GM23338 (cell line): ENCODE measurements around the gene FHIT. TPM values are rescaled to one million over a fixed set of nuclear protein-coding genes. Genes with fewer than 3 reads are reported as not detected.

ENCODE experiments used
- ATAC-seq: fragments of 200-7000 bp; cut with Tn5 transposase; 3 replicates; pipeline ENCODE4 v1.9.1; 2020
- DNase-seq: peaks from one replicate; pipeline ENCODE4 v3.0.0-alpha.2; 2015; ENCODE audit warnings: low spot score
- H2AFZ ChIP-seq: fragments of 200-600 bp; sonication (generic); 2 replicates; pipeline ENCODE4 v1.8.0; 2016; ENCODE audit warnings: antibody characterized with exemption, mild to moderate bottlenecking, moderate library complexity
- H3F3A ChIP-seq: fragments of 200-600 bp; sonication (generic); replicated peaks from 2 replicates; pipeline ENCODE4 v1.8.0; 2017; ENCODE audit warnings: antibody characterized with exemption, mixed run types, low read depth
- H3K27ac ChIP-seq: fragments of 200-600 bp; sonication (generic); 2 replicates; pipeline ENCODE4 v1.6.1; 2016; ENCODE audit warnings: low read depth
- H3K27me3 ChIP-seq: fragments of 200-600 bp; sonication (generic); 2 replicates; pipeline ENCODE4 v1.8.0; 2016; ENCODE audit warnings: mild to moderate bottlenecking, mixed run types, moderate library complexity; ENCODE audit not compliant: insufficient read depth
- H3K36me3 ChIP-seq: fragments of 200-600 bp; sonication (generic); 2 replicates; pipeline ENCODE4 v1.8.0; 2016; ENCODE audit warnings: mild to moderate bottlenecking; ENCODE audit not compliant: insufficient read depth
- H3K4me1 ChIP-seq: fragments of 200-600 bp; sonication (generic); 2 replicates; pipeline ENCODE4 v1.8.0; 2016; ENCODE audit warnings: mild to moderate bottlenecking, moderate library complexity; ENCODE audit not compliant: insufficient read depth
- H3K4me2 ChIP-seq: fragments of 200-600 bp; sonication (generic); 2 replicates; pipeline ENCODE4 v1.7.1; 2017; ENCODE audit warnings: mixed run types
- H3K4me3 ChIP-seq: fragments of 200-600 bp; sonication (generic); 2 replicates; pipeline ENCODE4 v1.6.1; 2016; ENCODE audit warnings: mixed run types
- H3K79me2 ChIP-seq: fragments of 200-600 bp; sonication (generic); replicated peaks from 2 replicates; pipeline ENCODE4 v1.8.0; 2017; ENCODE audit warnings: mild to moderate bottlenecking; ENCODE audit not compliant: insufficient read depth
- H3K9me2 ChIP-seq: fragments of 200-600 bp; sonication (generic); 2 replicates; pipeline ENCODE4 v1.8.0; 2017; ENCODE audit not compliant: insufficient read depth
- H4K20me1 ChIP-seq: fragments of 200-600 bp; sonication (generic); replicated peaks from 2 replicates; pipeline ENCODE4 v1.8.0; 2017; ENCODE audit warnings: mild to moderate bottlenecking; ENCODE audit not compliant: insufficient read depth
- H3K27ac Mint-ChIP-seq: 2 replicates; pipeline ENCODE4 v1.8.0; 2020; ENCODE audit warnings: inconsistent platforms, mild to moderate bottlenecking, moderate library complexity, mixed read lengths
- H3K27me3 Mint-ChIP-seq: 3 replicates; pipeline ENCODE4 v1.8.0; 2022; ENCODE audit warnings: low read depth, mild to moderate bottlenecking, moderate library complexity, mixed read lengths, inconsistent platforms; ENCODE audit not compliant: insufficient read depth, poor library complexity
- H3K36me3 Mint-ChIP-seq: 3 replicates; pipeline ENCODE4 v1.8.0; 2021; ENCODE audit warnings: low read depth, mild to moderate bottlenecking, inconsistent platforms, moderate library complexity, mixed read lengths
- H3K4me1 Mint-ChIP-seq: 3 replicates; pipeline ENCODE4 v1.8.0; 2020; ENCODE audit warnings: mild to moderate bottlenecking, inconsistent platforms, mixed read lengths
- H3K4me3 Mint-ChIP-seq: 3 replicates; pipeline ENCODE4 v1.8.0; 2021; ENCODE audit warnings: moderate library complexity, mild to moderate bottlenecking, inconsistent platforms, mixed read lengths
- H3K9me3 Mint-ChIP-seq: 3 replicates; pipeline ENCODE4 v1.8.0; 2020; ENCODE audit warnings: moderate library complexity, mild to moderate bottlenecking, inconsistent platforms, mixed read lengths
- CREB1 ChIP-seq: fragments of 250-450 bp; sonication (Bioruptor Pico); IDR thresholded peaks from 2 replicates; pipeline ENCODE4 v1.5.0; 2020; ENCODE audit warnings: low read depth, mild to moderate bottlenecking, moderate library complexity
- CTCF ChIP-seq, 2 experiments: fragments of 200-600 bp in 1 of 2; sonication (generic) in 1 of 2; conservative IDR thresholded peaks; 2 replicates each; pipeline versions ENCODE4 v1.5.1 to v1.6.1; 2016 to 2017; ENCODE audit warnings: antibody characterized with exemption in 2 of 2, low read depth in 2 of 2, mild to moderate bottlenecking in 2 of 2, moderate library complexity in 1 of 2
- ETS1 ChIP-seq: IDR thresholded peaks from 2 replicates; pipeline ENCODE4 v1.6.1; 2016; ENCODE audit warnings: antibody characterized with exemption
- EZH2 ChIP-seq: fragments of 200-600 bp; sonication (generic); IDR thresholded peaks from one replicate; pipeline ENCODE4 v1.8.0; 2017; ENCODE audit warnings: antibody characterized with exemption, mild to moderate bottlenecking, low read depth; ENCODE audit not compliant: unreplicated experiment
- EZH2phosphoT487 ChIP-seq: fragments of 200-600 bp; sonication (generic); IDR thresholded peaks from one replicate; pipeline ENCODE4 v1.8.1; 2018; ENCODE audit warnings: antibody characterized with exemption; ENCODE audit not compliant: unreplicated experiment
- JUNB ChIP-seq: IDR thresholded peaks from one replicate; pipeline ENCODE4 v1.6.1; 2016; ENCODE audit warnings: antibody characterized with exemption; ENCODE audit not compliant: unreplicated experiment
- NANOG ChIP-seq: IDR thresholded peaks from 2 replicates; pipeline ENCODE4 v1.6.1; 2016; ENCODE audit warnings: antibody characterized with exemption, borderline replicate concordance
- POLR2AphosphoS5 ChIP-seq: IDR thresholded peaks from 2 replicates; pipeline ENCODE4 v1.6.1; 2016; ENCODE audit warnings: antibody characterized with exemption, low read depth
- STAT1 ChIP-seq: IDR thresholded peaks from one replicate; pipeline ENCODE4 v1.6.1; 2016; ENCODE audit warnings: antibody characterized with exemption; ENCODE audit not compliant: unreplicated experiment
- ZNF114 ChIP-seq: fragments of 250-450 bp; sonication (Bioruptor Pico); IDR thresholded peaks from 2 replicates; pipeline ENCODE4 v1.5.0; 2020; ENCODE audit warnings: mild to moderate bottlenecking, moderate library complexity
- ZNF331 ChIP-seq: fragments of 250-450 bp; sonication (Bioruptor Pico); IDR thresholded peaks from 2 replicates; pipeline ENCODE4 v1.5.0; 2020; ENCODE audit warnings: low read depth, mild to moderate bottlenecking, moderate library complexity
- ZNF462 ChIP-seq: fragments of 250-450 bp; sonication (Bioruptor Pico); IDR thresholded peaks from 2 replicates; pipeline ENCODE4 v1.5.0; 2020; ENCODE audit warnings: mild to moderate bottlenecking, moderate library complexity
- polyA plus RNA-seq: library from polyadenylated mRNA; unstranded; fragments of >200 nt; fragmentation: Nextera tagmentation; extraction: Ambion mirVana; gene quantifications from 2 replicates; pipeline ENCODE4 v1.2.1, GENCODE V29; 2016
- total RNA-seq: library from RNA; depleted of rRNA; stranded (reverse); fragments of >200 nt; shearing (Covaris generic); gene quantifications from 2 replicates; pipeline ENCODE4 v1.2.3, GENCODE V29; 2014
- TF ChIP-seq, protein P1 (sequence below): IDR thresholded peaks from one replicate; pipeline ENCODE4 v1.6.1; 2018; ENCODE audit warnings: antibody characterized with exemption; ENCODE audit not compliant: unreplicated experiment

Gene FHIT
- total and polyA plus RNA-seq, 2 experiments from 2014 or later: 3.0 to 8.3 TPM

DNA sequence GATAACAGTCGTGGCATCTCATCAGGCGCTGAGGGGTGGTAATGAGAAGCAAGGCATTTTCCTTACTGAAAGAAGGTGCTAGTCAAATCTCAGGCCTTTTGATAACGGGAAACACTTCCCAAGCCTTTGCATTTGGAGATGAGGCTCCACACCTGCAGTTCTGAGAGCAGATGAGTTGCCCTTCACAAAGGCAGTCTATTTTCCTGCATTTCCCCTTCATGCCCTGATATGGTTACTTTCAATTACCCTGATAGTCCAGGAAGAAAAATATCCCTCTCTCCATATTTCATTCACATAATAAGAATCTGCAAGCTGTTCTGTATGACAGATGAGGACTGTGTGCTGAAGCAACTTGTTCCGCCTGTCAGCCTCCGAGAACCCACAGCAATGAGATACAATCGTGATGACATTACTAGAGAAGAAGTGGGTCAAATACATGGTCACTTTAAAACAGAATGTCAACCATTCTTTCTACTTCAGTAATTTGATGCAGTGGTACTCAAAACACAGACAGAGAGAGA is 25.0 kb downstream of the FHIT start:
- no peaks in the 10 kb centered on the region for H3K27me3 ChIP-seq
- H3K27me3 Mint-ChIP-seq: no peaks in the 10 kb centered on the region
- TF ChIP-seq ZNF462 (CRISPR knock-in tag) (no peak), EZH2phosphoT487 (no peak), ETS1 (no peak), JUNB (no peak), EZH2 (no peak), NANOG (no peak), ZNF331 (no peak), POLR2AphosphoS5 (no peak), ZNF114 (no peak), STAT1 (no peak), CREB1 (CRISPR knock-in tag) (no peak), CTCF (conservative IDR thresholded peaks at IDR 0.05; ENCODE audit: low read depth in 2 of 2) (no peak)
- TF ChIP-seq, protein P1, sequence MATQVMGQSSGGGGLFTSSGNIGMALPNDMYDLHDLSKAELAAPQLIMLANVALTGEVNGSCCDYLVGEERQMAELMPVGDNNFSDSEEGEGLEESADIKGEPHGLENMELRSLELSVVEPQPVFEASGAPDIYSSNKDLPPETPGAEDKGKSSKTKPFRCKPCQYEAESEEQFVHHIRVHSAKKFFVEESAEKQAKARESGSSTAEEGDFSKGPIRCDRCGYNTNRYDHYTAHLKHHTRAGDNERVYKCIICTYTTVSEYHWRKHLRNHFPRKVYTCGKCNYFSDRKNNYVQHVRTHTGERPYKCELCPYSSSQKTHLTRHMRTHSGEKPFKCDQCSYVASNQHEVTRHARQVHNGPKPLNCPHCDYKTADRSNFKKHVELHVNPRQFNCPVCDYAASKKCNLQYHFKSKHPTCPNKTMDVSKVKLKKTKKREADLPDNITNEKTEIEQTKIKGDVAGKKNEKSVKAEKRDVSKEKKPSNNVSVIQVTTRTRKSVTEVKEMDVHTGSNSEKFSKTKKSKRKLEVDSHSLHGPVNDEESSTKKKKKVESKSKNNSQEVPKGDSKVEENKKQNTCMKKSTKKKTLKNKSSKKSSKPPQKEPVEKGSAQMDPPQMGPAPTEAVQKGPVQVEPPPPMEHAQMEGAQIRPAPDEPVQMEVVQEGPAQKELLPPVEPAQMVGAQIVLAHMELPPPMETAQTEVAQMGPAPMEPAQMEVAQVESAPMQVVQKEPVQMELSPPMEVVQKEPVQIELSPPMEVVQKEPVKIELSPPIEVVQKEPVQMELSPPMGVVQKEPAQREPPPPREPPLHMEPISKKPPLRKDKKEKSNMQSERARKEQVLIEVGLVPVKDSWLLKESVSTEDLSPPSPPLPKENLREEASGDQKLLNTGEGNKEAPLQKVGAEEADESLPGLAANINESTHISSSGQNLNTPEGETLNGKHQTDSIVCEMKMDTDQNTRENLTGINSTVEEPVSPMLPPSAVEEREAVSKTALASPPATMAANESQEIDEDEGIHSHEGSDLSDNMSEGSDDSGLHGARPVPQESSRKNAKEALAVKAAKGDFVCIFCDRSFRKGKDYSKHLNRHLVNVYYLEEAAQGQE: no peak
- ATAC-seq: no peak
- peaks cover 8% of the 10 kb centered on the region; the same call in 1 of the 2 replicates for H3K4me1 ChIP-seq
- no peaks in the 10 kb centered on the region for H3K9me3 Mint-ChIP-seq
- no peaks in the 10 kb centered on the region for H4K20me1 ChIP-seq
- H3K27ac ChIP-seq: no peak overlapping the region
- H3K27ac Mint-ChIP-seq: no peak overlapping the region
- no peak overlapping the region for H3K4me3 Mint-ChIP-seq
- no peak for DNase-seq
- H3K9me2 ChIP-seq: no peaks in the 10 kb centered on the region
- no peak overlapping the region for H3K4me3 ChIP-seq
- no peak overlapping the region for H2AFZ ChIP-seq
- H3K4me2 ChIP-seq: no peak overlapping the region
- H3K36me3 ChIP-seq: no peaks in the 10 kb centered on the region
- H3F3A ChIP-seq: no peaks in the 10 kb centered on the region
- H3K4me1 Mint-ChIP-seq: peaks cover 3% of the 10 kb centered on the region; the same call in 2 of the 3 replicates
- H3K36me3 Mint-ChIP-seq: no peaks in the 10 kb centered on the region
- H3K79me2 ChIP-seq: no peaks in the 10 kb centered on the region
